Kidney (tissue), 14 donors: ENCODE measurements around the gene PWWP2B. TPM values are rescaled to one million over a fixed set of nuclear protein-coding genes. Genes with fewer than 3 reads are reported as not detected.
"Not testable (repeated sequence)": the region's sequence is repeated elsewhere in the genome, so short reads cannot be mapped to it uniquely, and the experiment has no call there.

Experiments
- DNase-seq, 5 donors: peaks; one replicate each; pipeline ENCODE4 v3.0.0-alpha.2; 2013 to 2020
- FAIRE-seq: peaks from 2 replicates; lab custom pipeline; 2012; peaks lifted over from hg19 to GRCh38; lab: Jason Lieb, UNC
- H3K27ac ChIP-seq, 2 donors: one replicate each; pipeline ENCODE4 v1.7.0; 2013; ENCODE audit warnings: low read depth in 2 of 2, low read length in 2 of 2, inconsistent platforms in 1 of 2
- H3K27me3 ChIP-seq: one replicate; pipeline ENCODE4 v1.7.1; 2013; ENCODE audit warnings: low read length, inconsistent platforms; ENCODE audit not compliant: control insufficient read depth, insufficient read depth
- H3K36me3 ChIP-seq, 3 donors: one replicate each; pipeline versions ENCODE4 v1.7.0 to v1.7.1; 2013; ENCODE audit warnings: low read length in 3 of 3, control low read depth in 1 of 3, inconsistent platforms in 1 of 3; ENCODE audit not compliant: insufficient read depth in 3 of 3, control insufficient read depth in 2 of 3
- H3K4me1 ChIP-seq, 3 donors: one replicate each; pipeline versions ENCODE4 v1.7.0 to v1.7.1; 2013; ENCODE audit warnings: low read length in 3 of 3, inconsistent platforms in 1 of 3, low read depth in 1 of 3; ENCODE audit not compliant: control insufficient read depth in 2 of 3, insufficient read depth in 2 of 3
- H3K4me3 ChIP-seq, 3 donors: one replicate each; pipeline versions ENCODE4 v1.7.0 to v1.8.1; 2013; ENCODE audit warnings: low read length in 3 of 3, control low read depth in 1 of 3, inconsistent platforms in 1 of 3
- H3K9ac ChIP-seq, 3 donors: one replicate each; pipeline versions ENCODE4 v1.7.0 to v1.7.1; 2013; ENCODE audit warnings: low read length in 3 of 3, control low read depth in 1 of 3, inconsistent platforms in 1 of 3
- H3K9me3 ChIP-seq, 3 donors: one replicate each; pipeline versions ENCODE4 v1.7.0 to v1.7.1; 2013; ENCODE audit warnings: low read length in 3 of 3, control low read depth in 1 of 3, inconsistent platforms in 1 of 3; ENCODE audit not compliant: control insufficient read depth in 2 of 3, insufficient read depth in 1 of 3
- CTCF ChIP-seq: IDR thresholded peaks from 3 replicates; pipeline ENCODE4 v1.5.1; 2012; ENCODE audit warnings: mild to moderate bottlenecking, moderate library complexity, borderline replicate concordance; ENCODE audit not compliant: insufficient read depth; ENCODE audit errors: extremely low read depth
- intact Hi-C: fragments of 100-400 bp; cut with DNase I; formaldehyde crosslinking; loops from one replicate; pipeline ENCODE4 v1.11.1; 2022
- polyA plus RNA-seq: library from polyadenylated mRNA; stranded (reverse); fragments of 350-450 nt; fragmentation: Illumina TruSeq; extraction: RNeasy Lipid Tissue Mini Kit (QIAGEN cat#74804); gene quantifications from one replicate; pipeline ENCODE4 v1.2.3, GENCODE V29; 2014; ENCODE audit warnings: low read depth, low replicate concordance; ENCODE audit not compliant: insufficient read depth
- total RNA-seq: library from RNA; stranded (reverse); fragmentation: NEBNext Ultra II Directional; extraction: Animal tissue kit (Norgen Biotek cat#: 25700); gene quantifications from one replicate; pipeline ENCODE4 v1.2.1, GENCODE V29; 2021
- donor health status: control.
- donor health status: control.
- donor health status: control.
- donor health status: control.
- donor health status: control.
- donor health status: DM: yes; HTN: yes; CAD: no.
- donor health status: Normal renal cell carcinoma (clear cell type).

Gene PWWP2B
- total and polyA plus RNA-seq, 2 donors from 2014 or later = 12.9 to 24.3 TPM

GRCh38 chr10:132432176-132432540 is 35.2 kb downstream of the PWWP2B start:
- no peak for TF ChIP-seq CTCF
- Histone ChIP-seq H3K4me1 (peaks cover 0 to 14% (median 4%) of the 10 kb centered on the region in 3 donors), H3K4me3 (no peak overlapping the region), H3K27me3 (no peaks in the 10 kb centered on the region), H3K27ac (no peak overlapping the region), H3K9me3 (peaks cover 0 to 7% (median 0%) of the 10 kb centered on the region in 3 donors), H3K9ac (no peak overlapping the region), H3K36me3 (peaks cover 0 to 10% (median 7%) of the 10 kb centered on the region in 3 donors)
- FAIRE-seq = no peak
- peak in 1 of 5 donors; percentile 66 for DNase-seq
- intact Hi-C loops = no loop called here

- Histone ChIP-seq H3K9me3 (no peaks in the 10 kb centered on the region), H3K27me3 (no peaks in the 10 kb centered on the region), H3K4me3 (no peak overlapping the region), H3K9ac (no peak overlapping the region), H3K4me1 (peaks cover 0 to 16% (median 4%) of the 10 kb centered on the region in 3 donors), H3K27ac (no peak overlapping the region), H3K36me3 (no peaks in the 10 kb centered on the region)
- TF ChIP-seq CTCF = no peak
- intact Hi-C loops = no loop called here
- FAIRE-seq = no peak
- peak in 1 of 5 donors; percentile 78 for DNase-seq
Measured at GRCh38 chr10:132433671-132434340, 36.8 kb downstream of the PWWP2B start.

- peak in 1 of 5 donors; percentile 84 for DNase-seq
- TF ChIP-seq CTCF = no peak
- FAIRE-seq = no peak
- no peaks in the 10 kb centered on the region for H3K9me3 ChIP-seq
- no peaks in the 10 kb centered on the region for H3K27me3 ChIP-seq
- intact Hi-C loops = no loop called here
- H3K36me3 ChIP-seq = no peaks in the 10 kb centered on the region
- H3K27ac ChIP-seq = no peak overlapping the region
- H3K4me1 ChIP-seq = peaks cover 0 to 11% (median 4%) of the 10 kb centered on the region in 3 donors
- no peak overlapping the region for H3K9ac ChIP-seq
- no peak overlapping the region for H3K4me3 ChIP-seq
Measured at GRCh38 chr10:132434405-132435005, 37.5 kb downstream of the PWWP2B start.

- H3K27me3 ChIP-seq, H3K9ac ChIP-seq, FAIRE-seq, DNase-seq, H3K36me3 ChIP-seq, H3K4me3 ChIP-seq, intact Hi-C loops, H3K4me1 ChIP-seq, H3K9me3 ChIP-seq, H3K27ac ChIP-seq: not testable (repeated sequence)
Measured at GRCh38 chr10:132435320-132435719, 38.3 kb downstream of the PWWP2B start.

- H3K36me3 ChIP-seq, FAIRE-seq: not testable (repeated sequence)
Measured at GRCh38 chr10:132436096-132436495, 39.1 kb downstream of the PWWP2B start.

More at GRCh38 chr10:132436096-132436495, 39.1 kb downstream of the PWWP2B start:
- intact Hi-C loops, H3K4me3 ChIP-seq, H3K4me1 ChIP-seq, H3K27ac ChIP-seq, H3K9ac ChIP-seq, H3K27me3 ChIP-seq, H3K9me3 ChIP-seq: not testable (repeated sequence)
- peak in 1 of 5 donors; percentile 42 for DNase-seq
